T follicular helper cell (primary cell): ENCODE data around the gene TMEM9B.
"Not testable (repeated sequence)": the region's sequence is repeated elsewhere in the genome, so short reads cannot be mapped to it uniquely, and the experiment has no call there.

ENCODE experiments used
- DNase-seq: peaks from one replicate; pipeline ENCODE4 v3.0.0-alpha.2; 2020; ENCODE audit warnings: low read depth
- total RNA-seq, 2 experiments: gene quantifications; one replicate each; lab custom pipeline; 2026; lab: John Stamatoyannopoulos, UW

Gene TMEM9B
- 49.9 to 55.8 reads per million in 2 experiments for total RNA-seq

DNA sequence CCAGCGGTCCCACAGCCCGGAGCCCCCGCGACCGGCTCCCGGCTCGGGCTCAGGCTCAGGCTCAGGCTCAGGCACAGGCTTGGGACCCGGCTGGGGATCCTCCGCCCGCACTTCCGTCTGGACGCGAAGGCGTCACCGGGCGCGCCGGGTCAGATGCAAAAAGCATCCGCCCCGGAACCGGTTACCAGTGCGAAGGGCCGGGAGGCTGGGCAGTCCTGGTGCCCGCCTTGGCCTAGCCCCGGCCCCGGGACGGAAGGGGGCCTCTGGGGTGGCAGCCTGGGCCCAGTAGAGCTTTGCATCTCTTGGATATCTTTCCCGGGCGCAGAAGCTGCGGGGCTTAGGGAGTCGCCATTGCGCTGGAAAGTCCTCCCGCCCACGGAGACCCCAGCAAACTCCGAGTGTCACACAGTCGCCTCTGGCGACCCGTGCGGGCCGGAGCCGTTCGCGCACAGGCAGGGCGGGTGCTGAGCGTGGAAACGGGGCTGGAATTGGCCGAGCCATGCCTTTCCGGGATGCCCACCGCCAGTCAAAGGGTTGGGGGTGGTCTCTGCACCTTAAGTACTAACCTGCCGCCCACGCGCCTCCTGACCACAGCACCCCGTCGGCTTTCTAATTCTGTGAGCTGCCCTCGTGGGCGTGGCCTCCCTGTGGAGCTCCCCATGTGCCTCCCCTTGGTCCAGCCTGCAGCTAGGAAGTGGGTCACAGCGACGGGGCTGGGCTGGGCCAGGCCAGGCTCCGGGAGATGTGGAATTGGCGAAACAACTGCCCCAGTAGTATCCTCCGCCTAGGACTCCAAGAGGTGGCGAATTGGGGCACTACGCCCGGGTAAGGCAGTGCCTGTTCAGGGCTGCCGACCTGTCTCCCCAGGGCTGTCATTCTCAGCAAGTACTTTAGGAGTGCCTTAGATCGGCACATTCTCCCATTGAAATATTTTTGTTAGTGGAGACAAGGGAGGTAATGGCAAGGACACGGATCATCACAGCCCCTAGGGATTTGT lies at the start of gene TMEM9B:
Gene TMEM9B, minus strand, starts transcription at position 119 of the 997 bp plus-strand sequence. CDS start 129 bp downstream, outside the sequence.
- peak; percentile 44 for DNase-seq

DNA sequence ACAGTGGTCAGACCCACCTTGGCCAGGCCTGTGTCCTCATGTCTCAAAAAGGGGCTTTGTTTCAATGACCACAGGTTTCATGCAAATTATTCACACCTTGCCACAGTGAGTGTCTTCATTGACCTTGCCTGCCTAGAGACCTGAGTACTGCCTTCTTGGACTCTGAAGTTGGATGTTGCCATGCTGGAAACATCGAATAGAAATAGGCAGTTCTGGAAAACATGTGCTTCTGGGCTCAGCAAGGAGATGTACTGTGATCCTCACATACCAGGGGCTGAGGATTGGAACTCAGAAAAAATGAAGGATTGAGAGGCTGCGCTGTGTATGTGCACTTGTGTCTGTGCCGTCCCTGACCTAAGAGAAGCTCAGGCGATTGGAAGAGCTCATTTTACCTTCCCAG lies 49.1 kb upstream of the TMEM9B start:
- DNase-seq = no peak

DNA sequence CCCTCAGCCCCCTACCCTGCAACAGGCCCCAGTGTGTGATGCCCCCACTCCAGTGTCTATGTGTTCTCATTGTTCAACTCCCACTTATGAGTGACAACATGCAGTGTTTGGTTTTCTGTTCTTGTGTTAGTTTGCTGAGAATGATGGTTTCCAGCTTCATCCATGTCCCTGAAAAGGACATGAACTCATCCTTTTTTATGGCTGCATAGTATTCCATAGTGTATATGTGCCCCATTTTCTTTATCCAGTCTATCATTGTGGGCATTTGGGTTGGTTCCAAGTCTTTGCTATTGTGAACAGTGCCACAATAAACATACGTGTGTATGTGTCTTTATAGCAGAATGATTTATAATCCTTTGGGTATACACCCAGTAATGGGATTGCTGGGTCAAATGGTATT lies 45.3 kb upstream of the TMEM9B start:
- DNase-seq = not testable (repeated sequence)

DNA sequence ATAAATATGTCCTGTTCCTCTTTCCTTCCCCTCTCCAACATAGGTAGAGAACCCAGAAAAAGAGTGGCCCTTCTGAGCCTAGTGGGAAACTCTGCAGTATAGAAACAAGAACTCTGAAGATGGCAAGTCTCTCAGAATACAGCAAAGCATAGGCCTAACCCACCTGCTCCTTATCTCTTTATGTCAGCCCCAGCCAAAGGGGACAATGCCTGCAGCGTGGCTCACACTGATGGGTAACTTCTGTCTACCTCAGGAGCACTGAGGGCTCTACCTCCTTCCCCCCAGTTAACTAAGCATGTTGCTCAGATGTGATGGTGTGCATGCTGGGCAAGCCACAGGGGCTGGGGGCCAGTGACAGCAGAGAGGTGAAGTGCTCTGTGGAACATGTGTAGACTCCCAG lies 44.4 kb upstream of the TMEM9B start:
- no peak for DNase-seq

DNA sequence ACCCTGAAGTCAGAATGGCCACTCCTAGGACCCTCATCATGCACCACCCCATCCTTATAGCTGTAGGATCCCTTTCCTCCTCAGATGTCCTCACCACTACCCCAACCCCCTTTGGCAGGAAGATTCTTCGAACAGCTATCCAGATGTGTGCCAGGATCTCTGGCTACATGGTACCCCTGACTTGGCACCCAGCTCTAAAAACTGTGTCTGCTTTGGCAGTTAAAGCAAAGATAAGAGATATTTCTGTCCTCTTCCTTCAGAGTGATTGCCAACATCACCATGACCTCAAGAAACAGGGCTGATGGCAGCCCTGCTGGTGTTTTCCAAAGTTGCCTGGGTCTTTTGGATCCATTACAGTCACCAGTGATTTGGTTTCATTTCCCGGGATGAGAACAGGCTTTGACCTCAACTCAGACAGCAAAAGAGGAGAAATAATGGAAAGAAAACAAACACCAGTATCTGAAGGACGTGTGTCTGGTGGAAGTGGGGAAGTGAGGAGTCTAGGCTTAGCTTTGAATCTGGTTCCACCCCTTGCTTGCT lies 43.8 kb upstream of the TMEM9B start:
- DNase-seq = no peak

DNA sequence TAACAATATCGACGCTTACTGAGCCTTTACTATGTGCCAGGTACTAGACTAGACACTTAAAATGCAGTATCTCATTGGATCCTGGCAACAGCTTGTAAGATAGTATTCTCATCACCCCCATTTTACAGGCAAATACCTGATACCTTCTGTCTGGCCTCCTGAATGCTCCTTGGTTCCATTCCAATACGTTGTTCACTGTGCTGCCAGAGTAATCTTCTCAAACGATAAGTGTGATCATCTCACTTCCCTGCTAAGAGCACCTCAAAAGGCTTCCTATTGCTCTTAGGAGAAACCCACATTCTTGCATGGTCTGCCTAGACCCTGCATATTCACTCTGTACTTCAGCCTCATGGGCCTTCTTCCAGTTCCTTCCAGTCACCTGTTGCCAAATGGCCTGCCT lies 40.8 kb upstream of the TMEM9B start:
- DNase-seq = no peak

DNA sequence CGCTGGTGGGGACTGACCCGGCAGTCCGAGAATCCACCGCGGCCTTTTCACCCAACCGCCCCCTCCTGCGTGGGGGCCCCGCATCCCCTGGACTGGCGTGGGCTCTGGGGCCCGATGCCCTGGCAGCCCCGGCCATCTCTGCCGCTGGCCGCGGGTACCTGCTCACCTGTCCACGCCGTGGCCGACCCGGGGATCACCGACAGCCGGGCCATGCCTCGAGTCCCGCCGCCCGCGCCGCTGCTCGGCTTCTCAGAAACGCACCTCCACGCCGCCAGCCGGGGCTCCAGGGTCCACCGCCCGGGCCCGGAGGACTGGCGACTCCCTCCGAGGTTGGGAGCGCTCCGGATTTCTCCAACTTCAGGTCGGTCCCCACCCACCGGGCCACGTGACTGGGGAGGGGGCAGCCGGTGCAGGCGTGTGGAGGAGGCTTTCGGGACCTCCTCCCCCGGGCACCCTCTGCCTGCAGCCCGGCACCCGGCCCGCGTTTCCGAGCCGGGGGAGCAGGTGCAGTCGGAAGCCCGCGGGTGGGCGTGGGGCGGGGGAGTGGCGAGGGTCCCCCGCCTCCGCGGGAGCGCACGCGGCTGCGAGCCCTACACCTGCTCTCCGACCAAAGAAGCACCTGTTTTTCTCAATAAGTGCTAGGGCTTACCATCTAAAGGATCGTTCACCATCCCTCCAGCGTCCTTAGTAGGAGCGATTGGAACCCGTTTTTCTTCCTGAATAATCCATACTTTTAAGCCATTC lies 40.1 kb upstream of the TMEM9B start:
- no peak for DNase-seq

DNA sequence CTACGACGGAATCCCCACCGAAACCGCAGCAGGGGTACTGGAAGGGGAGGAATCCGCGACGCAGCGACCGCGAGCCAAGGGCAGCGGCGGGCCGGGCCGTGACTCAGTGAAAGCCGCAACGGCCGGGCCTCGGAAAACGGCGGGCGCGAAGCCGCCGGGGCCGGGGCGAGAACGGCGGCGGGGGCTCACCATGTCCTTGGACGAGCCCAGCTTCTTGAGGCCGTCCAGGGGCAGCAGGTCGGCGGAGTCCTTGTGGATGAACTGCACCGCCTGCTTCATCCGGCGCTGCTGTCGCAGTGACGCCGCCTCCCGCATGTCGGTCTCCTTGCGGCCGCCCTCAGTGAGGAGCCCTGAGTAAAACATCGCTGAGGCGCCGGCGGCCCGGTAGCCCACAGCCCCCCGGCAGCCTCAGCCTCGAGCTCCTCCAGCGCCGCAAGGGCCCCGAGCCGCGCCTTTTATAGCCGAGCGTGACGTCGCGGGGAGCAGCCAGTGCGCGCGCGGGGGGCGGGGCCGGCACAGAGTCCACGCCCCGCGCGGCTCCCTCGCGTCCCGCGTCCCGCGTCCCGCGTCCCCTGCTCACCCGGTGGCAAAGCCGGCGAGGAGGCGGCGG lies 39.4 kb upstream of the TMEM9B start, which contains the start of gene NRIP3:
Gene NRIP3, minus strand, starts transcription at position 429 of the 610 bp plus-strand sequence. Its CDS starts 66 bp downstream, at position 363.
- DNase-seq = peak; percentile 82

DNA sequence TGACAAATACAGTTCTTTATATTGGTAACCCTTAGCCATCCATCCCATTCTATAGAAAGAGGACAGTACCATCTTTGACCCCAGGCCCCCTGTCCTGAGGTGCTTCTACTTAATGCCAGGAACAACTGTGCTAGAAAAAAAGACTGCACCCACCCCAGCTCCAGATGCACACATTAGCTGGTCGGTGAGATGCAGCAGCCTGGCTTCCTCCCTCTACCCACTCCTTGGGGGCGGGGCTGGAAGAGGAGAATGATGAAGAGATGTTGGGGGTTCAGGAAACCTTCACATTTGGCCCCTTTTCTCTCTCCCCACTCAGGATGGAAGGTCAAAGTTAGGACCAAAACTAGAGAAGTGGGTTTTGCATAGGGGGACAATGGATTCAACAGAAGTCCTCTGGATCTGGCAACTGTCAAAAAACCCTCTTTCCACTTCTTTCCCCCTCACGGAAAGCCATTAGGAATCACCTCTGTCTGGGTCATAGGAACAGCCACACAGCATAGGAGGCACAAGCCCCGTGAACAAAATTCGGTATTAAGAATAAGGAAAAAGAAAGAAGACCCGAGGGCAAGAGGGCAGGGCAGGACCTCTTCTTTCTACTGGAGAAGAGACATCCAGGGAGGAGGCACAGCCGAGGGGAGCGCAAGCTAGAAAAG lies 38.8 kb upstream of the TMEM9B start:
- no peak for DNase-seq

DNA sequence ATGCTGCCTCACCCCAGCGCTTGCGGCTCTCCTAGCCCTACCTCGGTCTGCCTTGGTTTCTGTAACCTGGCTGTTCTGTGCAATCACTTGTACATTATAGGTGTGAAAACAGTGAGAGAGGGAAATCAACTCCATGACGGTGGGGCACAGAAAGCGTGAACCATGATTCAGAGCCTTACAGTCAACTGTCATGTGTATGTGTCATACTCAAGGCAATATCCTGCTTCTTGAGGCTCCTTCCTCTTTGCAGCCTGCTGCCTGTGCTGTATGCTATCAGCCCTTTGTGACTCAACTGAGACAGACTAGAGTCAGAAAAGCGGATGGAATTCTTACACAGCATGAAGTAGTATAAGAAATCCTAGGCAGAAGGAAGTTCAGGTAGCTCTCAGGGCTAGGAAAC lies 37.5 kb upstream of the TMEM9B start:
- no peak for DNase-seq

DNA sequence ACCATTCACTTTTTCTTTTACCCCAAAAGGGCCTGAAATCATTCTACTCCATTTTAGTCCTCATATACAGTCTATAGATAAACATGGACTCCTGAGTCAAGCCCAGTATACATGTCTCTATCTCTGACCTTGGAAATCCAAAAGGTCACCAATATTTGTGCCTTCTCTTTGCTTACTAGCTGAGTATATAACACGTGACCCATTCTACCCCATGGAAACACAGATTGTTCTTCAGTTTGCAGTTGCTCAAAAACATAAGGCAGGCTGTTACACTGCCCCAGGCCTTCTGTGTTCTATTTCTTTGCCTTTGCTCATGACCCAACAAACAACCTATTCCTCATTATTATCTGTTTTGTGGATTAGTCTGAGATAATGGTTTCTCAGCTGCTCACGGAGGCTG lies 33.8 kb upstream of the TMEM9B start:
- no peak for DNase-seq

DNA sequence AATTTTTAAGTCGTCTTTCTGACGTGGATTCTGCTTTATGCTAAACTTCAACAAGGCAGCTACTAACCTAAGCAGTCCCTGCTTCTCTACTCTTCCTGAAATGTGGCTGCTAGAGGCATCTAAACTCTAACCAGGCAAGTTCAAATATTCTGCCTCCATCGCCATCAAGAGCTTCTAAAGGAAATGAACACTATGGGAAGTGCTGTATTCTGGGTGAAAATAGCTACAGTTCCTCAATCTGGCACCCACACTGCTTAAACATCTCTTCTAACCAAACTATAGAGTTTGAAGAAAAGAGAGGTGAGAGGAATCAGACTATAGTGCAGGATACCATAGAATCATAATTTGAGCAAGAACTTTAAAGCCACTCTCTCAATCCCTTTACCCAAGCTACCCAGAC lies 33.2 kb upstream of the TMEM9B start:
- DNase-seq = no peak

DNA sequence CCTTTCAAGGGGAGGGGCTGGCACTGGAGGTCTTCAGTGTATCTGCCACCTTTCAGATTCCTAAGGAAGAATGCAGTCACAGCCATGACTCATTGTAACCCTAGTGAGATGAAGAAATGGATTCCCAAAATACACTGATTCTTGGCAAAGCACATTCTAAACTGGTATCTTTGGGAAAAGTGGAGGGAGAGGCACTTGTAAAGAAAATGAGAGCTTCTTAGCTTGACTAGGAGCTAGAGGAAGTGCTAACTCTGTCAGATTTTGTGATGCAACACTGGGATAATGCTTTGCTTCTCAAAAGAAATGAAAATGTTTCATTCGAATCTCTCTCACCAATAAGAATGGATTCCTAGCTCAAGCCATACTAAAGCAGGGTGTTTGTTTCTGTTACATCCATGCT lies 25.2 kb upstream of the TMEM9B start:
- DNase-seq = no peak

DNA sequence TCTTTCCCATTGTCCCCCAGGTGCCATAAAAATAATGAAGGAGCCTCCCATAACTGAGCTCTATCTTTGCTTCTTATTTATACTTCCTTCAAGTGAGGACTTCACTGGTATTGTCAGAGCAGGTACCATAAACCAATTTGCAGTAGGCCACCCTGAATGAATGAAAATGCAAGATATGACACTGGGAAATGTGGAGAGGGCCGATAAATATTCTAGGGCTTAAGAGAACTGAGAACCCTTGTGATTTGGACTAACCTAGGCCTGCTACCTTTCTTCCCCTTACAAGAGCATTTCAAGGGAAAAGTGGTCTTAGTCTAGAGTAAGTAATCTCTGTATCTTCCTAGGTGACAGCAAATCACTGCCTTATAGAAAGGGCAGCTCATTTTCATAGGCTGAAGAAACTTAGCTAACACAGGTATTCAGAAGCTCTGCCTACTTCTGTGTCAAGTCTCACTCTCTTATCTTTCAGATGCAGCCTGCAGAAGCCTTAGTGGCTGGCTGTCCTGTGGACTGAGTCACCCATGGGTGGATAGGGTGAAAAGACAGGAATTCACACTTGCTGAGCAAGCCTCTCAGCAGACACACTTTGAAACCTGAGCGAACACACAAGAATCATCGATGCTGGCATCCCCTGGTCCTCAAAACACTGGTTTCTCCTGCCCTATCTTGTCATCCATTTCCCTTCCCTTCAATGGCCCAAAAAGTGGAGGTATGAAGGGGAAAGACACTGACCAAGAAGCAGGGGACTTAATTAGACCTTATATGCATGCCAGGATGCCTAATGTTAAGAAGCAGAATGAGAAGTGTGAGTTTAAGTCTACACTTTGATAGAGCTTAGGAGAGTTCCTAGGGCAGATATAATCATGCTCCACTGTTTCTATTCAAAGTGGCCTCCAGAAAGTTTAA lies 24.3 kb upstream of the TMEM9B start:
- no peak for DNase-seq

DNA sequence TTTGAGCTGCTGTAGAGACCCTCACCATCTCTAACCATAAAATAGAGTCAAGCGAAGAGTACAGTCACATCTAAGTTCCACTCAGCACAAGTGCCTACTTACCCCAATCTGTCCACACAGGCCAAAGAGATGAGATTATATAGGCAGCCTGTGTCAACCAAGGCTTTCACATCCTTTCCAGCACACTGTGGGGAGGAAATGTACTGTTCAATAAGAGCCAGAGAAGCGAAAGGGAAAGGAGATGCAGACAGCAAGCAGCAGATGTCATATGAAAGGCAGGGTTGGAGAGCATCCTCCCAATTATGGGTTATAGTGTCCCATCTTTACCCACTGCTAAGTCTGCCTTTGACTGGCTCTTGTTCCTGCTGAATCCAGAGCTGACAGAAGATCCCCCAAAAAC lies 23.2 kb upstream of the TMEM9B start:
- DNase-seq = no peak

DNA sequence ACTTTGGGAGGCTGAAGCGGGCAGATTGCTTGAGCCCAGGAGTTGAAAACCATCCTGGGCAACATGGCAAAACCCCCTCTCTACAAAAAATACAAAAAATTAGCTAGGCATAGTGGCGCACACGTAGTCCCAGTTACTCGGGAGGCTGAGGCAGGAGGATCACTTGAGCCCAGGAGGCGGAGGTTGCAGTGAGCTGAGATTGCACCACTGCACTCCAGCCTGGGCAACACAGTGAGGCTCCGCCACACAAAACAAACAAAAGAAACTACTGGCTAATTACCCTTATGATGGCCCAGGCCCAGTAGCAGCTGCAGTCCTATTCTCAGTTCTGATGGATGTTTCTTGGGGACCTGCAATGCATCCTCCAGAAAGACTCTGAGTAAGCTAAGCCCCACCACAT lies 22.5 kb upstream of the TMEM9B start:
- not testable (repeated sequence) for DNase-seq

DNA sequence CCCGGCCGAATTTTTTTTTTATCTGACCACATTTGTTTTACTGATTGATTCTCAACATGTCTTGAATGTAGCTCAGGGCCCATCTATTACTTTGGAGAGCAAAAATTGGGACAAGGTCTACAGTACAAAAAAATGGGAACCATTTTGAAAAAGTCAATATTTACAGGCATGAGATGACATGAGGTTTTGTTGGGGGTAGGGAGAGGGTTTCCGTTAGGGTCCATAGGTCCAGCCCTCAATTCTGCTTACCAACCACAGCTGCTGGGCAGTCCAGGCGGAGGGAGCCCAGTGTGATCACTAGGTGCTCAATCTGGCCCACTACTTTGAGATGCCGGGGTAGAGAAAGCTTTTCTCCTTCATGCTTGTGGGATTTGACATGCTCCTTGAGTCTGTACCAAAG lies 21.2 kb upstream of the TMEM9B start:
- no peak for DNase-seq

DNA sequence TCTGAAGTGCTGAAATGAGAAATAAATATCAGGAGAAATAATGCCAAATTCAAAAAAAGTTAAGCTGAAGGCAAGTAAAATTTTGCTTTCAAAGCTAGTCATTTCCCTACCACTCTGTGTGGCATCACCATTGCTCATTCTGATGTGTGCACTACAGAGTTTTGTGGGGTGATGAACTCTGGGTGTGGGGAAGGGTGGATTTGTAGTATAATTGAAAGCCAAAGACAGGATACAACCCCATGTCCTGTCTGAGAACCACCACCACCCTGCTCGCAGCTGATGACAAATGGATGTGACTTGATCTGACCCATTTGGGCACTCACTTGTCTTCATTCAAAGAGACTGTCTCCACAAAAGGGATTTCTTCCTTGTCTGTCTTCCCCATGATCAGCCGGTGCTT lies 19.3 kb upstream of the TMEM9B start:
- DNase-seq = no peak

DNA sequence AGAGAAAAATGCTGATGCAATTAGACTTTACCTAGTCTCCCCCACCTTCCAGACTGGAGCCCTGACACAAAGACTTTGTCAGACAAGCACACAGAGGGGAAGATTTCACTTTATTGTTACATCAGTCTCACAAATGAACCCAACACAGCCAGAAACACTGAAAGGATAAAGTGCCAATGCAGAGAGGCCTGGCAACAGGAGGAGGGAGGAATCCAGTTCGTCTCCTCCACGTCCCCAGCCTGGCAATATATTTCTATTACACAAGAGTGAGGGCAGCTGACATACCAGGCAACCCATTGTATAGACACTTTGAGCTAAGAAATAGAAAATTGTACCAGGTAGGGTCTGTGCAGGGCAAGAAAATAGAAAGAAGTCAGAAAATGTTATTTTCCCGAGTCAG lies 16.2 kb upstream of the TMEM9B start:
- DNase-seq = no peak

DNA sequence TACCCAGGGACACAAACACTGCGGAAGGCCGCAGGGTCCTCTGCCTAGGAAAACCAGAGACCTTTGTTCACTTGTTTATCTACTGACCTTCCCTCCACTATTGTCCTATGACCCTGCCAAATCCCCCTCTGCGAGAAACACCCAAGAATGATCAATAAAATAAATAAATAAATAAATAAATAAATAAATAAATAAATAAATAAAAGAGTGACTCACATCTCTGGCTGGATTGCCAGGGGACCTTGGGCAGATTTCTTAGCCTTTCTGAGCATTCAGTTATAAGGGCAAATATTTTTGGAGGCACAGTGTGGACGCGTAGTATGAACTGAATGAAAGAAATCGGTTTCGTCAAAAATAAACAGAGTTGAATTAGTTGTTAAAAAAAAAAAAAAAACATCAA lies 15.1 kb upstream of the TMEM9B start:
- not testable (repeated sequence) for DNase-seq
